ENCODE data around the gene CENPC. TPM values are rescaled to one million over a fixed set of nuclear protein-coding genes. Genes with fewer than 3 reads are reported as not detected.

The CENPC gene, protein sequence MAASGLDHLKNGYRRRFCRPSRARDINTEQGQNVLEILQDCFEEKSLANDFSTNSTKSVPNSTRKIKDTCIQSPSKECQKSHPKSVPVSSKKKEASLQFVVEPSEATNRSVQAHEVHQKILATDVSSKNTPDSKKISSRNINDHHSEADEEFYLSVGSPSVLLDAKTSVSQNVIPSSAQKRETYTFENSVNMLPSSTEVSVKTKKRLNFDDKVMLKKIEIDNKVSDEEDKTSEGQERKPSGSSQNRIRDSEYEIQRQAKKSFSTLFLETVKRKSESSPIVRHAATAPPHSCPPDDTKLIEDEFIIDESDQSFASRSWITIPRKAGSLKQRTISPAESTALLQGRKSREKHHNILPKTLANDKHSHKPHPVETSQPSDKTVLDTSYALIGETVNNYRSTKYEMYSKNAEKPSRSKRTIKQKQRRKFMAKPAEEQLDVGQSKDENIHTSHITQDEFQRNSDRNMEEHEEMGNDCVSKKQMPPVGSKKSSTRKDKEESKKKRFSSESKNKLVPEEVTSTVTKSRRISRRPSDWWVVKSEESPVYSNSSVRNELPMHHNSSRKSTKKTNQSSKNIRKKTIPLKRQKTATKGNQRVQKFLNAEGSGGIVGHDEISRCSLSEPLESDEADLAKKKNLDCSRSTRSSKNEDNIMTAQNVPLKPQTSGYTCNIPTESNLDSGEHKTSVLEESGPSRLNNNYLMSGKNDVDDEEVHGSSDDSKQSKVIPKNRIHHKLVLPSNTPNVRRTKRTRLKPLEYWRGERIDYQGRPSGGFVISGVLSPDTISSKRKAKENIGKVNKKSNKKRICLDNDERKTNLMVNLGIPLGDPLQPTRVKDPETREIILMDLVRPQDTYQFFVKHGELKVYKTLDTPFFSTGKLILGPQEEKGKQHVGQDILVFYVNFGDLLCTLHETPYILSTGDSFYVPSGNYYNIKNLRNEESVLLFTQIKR
- total RNA-seq (2022) (17.7 and 19.0 TPM in 2 replicates), Bru-seq, nascent RNA (percentile 86 among the genes with signal in this experiment), BruChase-seq, experiment 1, labeled RNA remaining after a 6-hour chase (percentile 72 among the genes with signal in this experiment), BruChase-seq, experiment 2, labeled RNA remaining after a 2-hour chase (percentile 80 among the genes with signal in this experiment)
- long read RNA-seq, full-length matches to known transcripts: 17 of 27 reads
- long read RNA-seq, partial matches to known transcripts: 3 of 27 reads
- long read RNA-seq, other reads (novel, unspliced or antisense): 7 of 27 reads

DNA sequence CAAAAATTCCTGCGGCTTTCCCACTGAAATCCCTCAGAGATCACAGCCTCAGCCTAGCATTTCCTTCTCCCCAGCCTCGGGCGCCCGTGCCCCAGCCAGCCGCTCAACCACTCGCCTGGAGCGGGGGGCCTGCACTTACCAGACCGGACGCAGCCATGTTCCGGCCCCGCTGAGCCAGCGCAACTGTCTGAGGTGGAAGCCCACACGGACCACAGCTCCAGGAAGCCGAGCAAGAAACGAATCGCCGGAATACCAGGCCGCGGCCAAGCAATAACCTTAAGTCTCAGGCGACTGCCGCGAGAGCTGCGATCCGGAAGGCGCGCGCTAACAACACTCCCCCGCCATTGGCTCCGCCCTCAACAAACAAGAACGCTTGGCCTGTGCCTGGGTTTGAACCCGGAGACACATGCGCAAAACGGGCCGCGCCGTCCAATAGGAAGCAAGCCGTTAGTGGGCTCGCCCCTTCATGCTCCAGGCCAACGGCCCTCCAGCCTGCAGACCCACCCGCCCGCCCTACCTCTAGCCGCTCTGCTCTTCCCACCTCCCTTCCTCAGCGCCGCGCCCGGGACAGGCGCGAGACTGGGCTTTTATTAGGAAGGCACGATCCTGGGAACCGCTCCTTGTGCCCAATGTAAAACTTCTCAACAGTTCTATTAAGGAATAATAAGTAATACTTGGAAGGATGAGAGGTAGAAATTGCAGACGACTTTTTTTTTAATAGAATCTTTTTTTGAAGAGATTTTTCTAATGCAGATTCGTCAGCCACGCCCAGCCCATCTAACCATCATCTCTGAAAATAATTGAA lies at the start of gene CENPC:
Gene CENPC (minus strand): TSS at position 305 of the 805 bp plus-strand sequence. CDS start 148 bp downstream, at position 157.
- intact Hi-C loops (cut with micrococcal nuclease): loop anchor here (1.0 to 10.0 kb wide), 4 partner anchors 156 to 629 kb away; partner anchors contain the start of gene UBA6
- peak within 1 kb of the TSS; percentile 99 for H3K27ac Mint-ChIP-seq (ENCODE audit: low read depth, unreplicated experiment)
- peak within 1 kb of the TSS; percentile 94 for H3K4me3 Mint-ChIP-seq (ENCODE audit: unreplicated experiment)
- H3K27me3 Mint-ChIP-seq (ENCODE audit: insufficient read depth, unreplicated experiment): no peaks in the 10 kb centered on the region
- POLR2A ChIA-PET: interaction anchor here (0.7 to 1.6 kb wide), 9 partner anchors 10 to 815 kb away, joined by 3 to 7 read pairs (median 4); partner anchors contain the start of gene UBA6
- H3K4me1 Mint-ChIP-seq (ENCODE audit: insufficient read depth, unreplicated experiment): peaks cover 23% of the 10 kb centered on the region
- DNase-seq (ENCODE audit: unreplicated experiment): peak; percentile 98
- BruUV-seq (replicated peaks): no TSS peak
- H3K9me3 Mint-ChIP-seq (ENCODE audit: unreplicated experiment): no peaks in the 10 kb centered on the region
- CTCF ChIA-PET: interaction anchor here (1.1 kb wide), 1 partner anchor 831 kb away, joined by 3 read pairs; no protein-coding TSS in a partner anchor
- peaks cover 19% of the 10 kb centered on the region for H3K36me3 Mint-ChIP-seq (ENCODE audit: insufficient read depth, unreplicated experiment)
- TF ChIP-seq, protein P1, sequence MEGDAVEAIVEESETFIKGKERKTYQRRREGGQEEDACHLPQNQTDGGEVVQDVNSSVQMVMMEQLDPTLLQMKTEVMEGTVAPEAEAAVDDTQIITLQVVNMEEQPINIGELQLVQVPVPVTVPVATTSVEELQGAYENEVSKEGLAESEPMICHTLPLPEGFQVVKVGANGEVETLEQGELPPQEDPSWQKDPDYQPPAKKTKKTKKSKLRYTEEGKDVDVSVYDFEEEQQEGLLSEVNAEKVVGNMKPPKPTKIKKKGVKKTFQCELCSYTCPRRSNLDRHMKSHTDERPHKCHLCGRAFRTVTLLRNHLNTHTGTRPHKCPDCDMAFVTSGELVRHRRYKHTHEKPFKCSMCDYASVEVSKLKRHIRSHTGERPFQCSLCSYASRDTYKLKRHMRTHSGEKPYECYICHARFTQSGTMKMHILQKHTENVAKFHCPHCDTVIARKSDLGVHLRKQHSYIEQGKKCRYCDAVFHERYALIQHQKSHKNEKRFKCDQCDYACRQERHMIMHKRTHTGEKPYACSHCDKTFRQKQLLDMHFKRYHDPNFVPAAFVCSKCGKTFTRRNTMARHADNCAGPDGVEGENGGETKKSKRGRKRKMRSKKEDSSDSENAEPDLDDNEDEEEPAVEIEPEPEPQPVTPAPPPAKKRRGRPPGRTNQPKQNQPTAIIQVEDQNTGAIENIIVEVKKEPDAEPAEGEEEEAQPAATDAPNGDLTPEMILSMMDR (IDR thresholded peaks at IDR 0.05; ENCODE audit: unreplicated experiment): no peak

DNA sequence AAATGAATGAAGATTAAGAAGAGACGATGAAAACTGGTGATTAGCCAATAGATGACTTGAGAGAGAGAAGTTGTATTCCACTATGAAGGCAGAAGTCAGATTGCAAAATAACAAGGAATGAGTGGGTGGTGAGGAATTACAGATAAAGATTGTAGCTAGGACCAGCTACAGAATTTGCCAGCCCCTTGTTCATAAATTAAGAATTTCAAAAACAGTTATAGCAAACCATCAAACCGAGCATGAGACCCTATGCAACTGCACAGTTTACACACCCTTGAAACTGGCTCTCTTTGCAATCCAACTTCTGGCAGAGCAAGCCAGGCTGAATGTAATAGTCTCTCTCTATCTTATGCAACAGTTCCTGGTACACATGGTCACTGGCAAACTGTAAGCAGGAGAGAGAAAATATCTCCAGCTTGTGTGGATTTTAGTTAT lies 48.5 kb upstream of the CENPC start:
- intact Hi-C loops (cut with micrococcal nuclease): no loop called here
- no peak overlapping the region for H3K27ac Mint-ChIP-seq (ENCODE audit: low read depth, unreplicated experiment)
- DNase-seq (ENCODE audit: unreplicated experiment): peak; percentile 31
- no peaks in the 10 kb centered on the region for H3K36me3 Mint-ChIP-seq (ENCODE audit: insufficient read depth, unreplicated experiment)
- BruUV-seq (replicated peaks): no TSS peak
- H3K4me1 Mint-ChIP-seq (ENCODE audit: insufficient read depth, unreplicated experiment): peaks cover 10% of the 10 kb centered on the region
- ChIA-PET CTCF (interaction anchor here (0.6 to 1.1 kb wide), 3 partner anchors 9 to 782 kb away, joined by 3 read pairs; no protein-coding TSS in a partner anchor), POLR2A (no interaction called here)
- no peak overlapping the region for H3K4me3 Mint-ChIP-seq (ENCODE audit: unreplicated experiment)
- H3K27me3 Mint-ChIP-seq (ENCODE audit: insufficient read depth, unreplicated experiment): peaks cover 8% of the 10 kb centered on the region
- TF ChIP-seq, protein P1 (IDR thresholded peaks at IDR 0.05; ENCODE audit: unreplicated experiment): no peak
- H3K9me3 Mint-ChIP-seq (ENCODE audit: unreplicated experiment): no peaks in the 10 kb centered on the region

DNA sequence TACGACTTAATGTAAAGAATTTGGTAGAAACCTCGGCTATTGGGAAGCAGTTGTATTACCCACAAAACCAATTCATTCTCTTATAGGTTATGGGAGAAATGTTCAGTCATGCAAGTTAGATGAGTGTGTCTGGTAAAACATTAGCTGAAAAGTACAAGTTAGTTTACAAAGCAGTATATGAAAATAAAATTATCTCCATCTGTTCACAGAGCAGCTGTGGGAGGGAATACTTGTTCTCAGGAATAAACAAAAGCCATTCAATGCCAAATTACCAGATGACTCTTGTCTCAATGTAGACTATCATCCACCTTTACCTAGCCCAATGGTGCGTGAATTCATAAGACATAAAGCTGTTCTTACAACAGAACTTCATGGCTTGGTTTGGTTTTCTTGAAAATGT lies 41.9 kb upstream of the CENPC start:
- Mint-ChIP-seq H3K36me3 (ENCODE audit: insufficient read depth, unreplicated experiment) (no peaks in the 10 kb centered on the region), H3K9me3 (ENCODE audit: unreplicated experiment) (no peaks in the 10 kb centered on the region), H3K4me1 (ENCODE audit: insufficient read depth, unreplicated experiment) (no peaks in the 10 kb centered on the region), H3K4me3 (ENCODE audit: unreplicated experiment) (no peak overlapping the region), H3K27ac (ENCODE audit: low read depth, unreplicated experiment) (no peak overlapping the region), H3K27me3 (ENCODE audit: insufficient read depth, unreplicated experiment) (no peaks in the 10 kb centered on the region)
- ChIA-PET CTCF (interaction anchor here (0.6 kb wide), 1 partner anchor 71 kb away, joined by 3 read pairs; no protein-coding TSS in a partner anchor), POLR2A (no interaction called here)
- intact Hi-C loops (cut with micrococcal nuclease): no loop called here
- TF ChIP-seq, protein P1 (IDR thresholded peaks at IDR 0.05; ENCODE audit: unreplicated experiment): no peak
- no TSS peak for BruUV-seq (replicated peaks)
- DNase-seq (ENCODE audit: unreplicated experiment): no peak
